Choroid plexus epithelial cell (primary cell): ENCODE data around the gene TOX2.

Experiments used
- DNase-seq: peaks from one replicate; pipeline ENCODE4 v3.0.0-alpha.2; 2010; ENCODE audit warnings: low read depth
- H3K4me3 ChIP-seq: 2 replicates; pipeline ENCODE4 v1.5.1; 2011; ENCODE audit warnings: low read depth, mild to moderate bottlenecking, control low read depth, low read length, moderate library complexity
- TF ChIP-seq, protein P1 (sequence below): conservative IDR thresholded peaks from 2 replicates; pipeline ENCODE4 v1.5.1; 2011; ENCODE audit warnings: low read depth, mild to moderate bottlenecking, control low read depth, inconsistent platforms, low read length, moderate library complexity

The TOX2 gene

DNA sequence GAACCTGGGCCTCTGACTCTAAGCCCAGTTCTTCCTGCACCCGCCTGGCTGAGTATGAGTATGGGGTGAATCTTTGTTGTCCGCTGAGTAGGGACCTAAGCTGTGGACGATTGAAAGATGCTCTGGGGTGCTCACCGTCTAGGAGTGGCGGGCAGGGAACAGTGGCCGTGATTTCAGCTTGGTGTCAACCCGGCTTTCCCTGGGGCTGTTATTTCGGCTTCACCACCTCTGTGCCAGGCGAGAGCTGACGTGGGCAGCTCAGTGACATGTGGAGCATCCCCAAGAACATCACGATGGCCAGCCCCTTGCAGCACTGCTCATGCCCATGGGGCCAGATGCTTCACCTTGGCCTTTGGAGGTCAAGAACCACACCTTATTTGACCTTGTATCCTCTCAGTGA lies 102.6 kb downstream of the TOX2 start:
- TF ChIP-seq, protein P1, sequence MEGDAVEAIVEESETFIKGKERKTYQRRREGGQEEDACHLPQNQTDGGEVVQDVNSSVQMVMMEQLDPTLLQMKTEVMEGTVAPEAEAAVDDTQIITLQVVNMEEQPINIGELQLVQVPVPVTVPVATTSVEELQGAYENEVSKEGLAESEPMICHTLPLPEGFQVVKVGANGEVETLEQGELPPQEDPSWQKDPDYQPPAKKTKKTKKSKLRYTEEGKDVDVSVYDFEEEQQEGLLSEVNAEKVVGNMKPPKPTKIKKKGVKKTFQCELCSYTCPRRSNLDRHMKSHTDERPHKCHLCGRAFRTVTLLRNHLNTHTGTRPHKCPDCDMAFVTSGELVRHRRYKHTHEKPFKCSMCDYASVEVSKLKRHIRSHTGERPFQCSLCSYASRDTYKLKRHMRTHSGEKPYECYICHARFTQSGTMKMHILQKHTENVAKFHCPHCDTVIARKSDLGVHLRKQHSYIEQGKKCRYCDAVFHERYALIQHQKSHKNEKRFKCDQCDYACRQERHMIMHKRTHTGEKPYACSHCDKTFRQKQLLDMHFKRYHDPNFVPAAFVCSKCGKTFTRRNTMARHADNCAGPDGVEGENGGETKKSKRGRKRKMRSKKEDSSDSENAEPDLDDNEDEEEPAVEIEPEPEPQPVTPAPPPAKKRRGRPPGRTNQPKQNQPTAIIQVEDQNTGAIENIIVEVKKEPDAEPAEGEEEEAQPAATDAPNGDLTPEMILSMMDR, result no peak
- no peak for DNase-seq
- H3K4me3 ChIP-seq, result no peak overlapping the region

DNA sequence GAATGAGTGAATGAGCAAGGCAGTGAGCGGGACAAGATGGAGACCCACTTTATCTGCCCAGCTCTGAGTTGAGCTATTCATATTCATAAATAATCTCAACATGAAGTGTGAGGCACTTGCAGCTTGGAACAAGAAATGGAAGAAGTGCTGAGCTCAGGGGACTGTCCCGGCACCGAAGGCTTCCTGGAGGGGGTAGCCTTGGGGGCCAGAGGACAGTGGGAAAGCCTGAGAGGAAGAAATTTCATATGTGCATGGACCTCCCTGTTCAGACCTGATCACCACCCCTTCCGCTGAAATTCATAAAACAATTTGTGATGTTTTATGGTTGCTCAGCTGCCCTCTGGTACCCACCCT lies 103.2 kb downstream of the TOX2 start:
- H3K4me3 ChIP-seq, result no peak overlapping the region
- DNase-seq, result no peak
- TF ChIP-seq, protein P1, result no peak

DNA sequence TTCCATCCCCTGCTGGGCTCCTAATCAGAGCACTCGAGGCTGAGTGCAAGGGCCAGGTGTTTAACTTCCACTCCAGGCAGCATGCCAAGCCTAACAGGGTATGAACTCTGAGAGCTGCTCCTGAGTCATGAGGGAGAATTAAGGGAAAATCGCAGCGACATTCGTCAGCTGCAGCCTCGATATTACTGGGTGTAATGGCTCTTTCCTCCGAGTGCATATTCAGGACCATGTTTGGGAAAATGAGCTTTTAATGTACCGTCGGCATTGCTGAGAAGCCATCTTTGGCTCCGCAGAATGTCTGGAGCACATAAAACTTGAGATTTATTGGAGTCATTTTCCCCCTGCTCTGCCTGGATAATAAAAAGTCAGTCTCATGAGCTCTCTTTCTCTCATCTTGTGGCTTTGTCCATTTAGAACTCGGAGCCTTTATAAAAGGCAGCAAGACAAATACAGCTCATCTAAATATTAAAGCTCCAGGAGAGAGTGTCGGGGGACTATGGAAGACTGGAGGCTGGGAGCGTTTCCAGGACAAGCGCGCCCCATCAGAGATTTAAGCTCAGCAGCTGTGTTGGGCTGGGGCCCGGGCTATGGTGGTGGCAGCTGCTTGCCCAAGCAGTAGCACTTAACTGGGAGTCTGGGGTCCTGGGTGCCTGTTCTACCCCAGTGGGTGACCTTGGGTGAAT lies 103.7 kb downstream of the TOX2 start:
- TF ChIP-seq, protein P1, result no peak
- no peak overlapping the region for H3K4me3 ChIP-seq
- peak; percentile 79 for DNase-seq

DNA sequence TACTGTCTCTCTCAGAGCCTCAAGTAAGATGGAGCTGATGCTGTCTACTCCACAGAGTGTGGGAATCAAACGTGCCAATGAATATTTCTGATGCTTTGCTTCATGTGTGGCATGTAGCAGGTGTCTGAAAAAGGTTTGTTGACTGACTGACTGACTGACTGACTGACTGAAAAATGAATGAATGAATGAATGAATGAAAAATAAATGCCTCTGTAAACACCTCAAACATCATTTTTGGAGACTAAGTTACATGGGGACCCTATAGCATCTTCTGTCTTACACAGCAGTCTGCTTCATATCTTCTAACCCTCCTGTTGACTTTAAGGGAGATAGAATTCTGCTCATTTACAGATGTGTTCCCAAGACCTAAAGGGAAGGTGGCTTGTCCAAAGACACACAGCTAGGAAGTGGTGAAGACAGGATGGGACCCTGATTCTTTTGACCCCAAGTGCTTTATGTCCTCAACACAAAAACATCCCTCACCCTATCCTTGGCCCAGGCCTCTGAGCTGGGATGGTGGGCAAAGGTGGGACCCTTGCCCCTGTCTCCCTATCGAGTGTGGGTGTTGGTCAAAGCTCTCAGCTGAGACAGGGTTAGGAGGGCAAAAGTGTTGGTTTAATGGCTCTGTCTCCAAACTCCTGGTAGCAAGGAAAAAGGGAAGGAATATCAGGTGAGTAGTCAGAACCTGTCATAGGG lies 104.4 kb downstream of the TOX2 start:
- no peak for DNase-seq
- H3K4me3 ChIP-seq, result no peak overlapping the region
- TF ChIP-seq, protein P1, result no peak

DNA sequence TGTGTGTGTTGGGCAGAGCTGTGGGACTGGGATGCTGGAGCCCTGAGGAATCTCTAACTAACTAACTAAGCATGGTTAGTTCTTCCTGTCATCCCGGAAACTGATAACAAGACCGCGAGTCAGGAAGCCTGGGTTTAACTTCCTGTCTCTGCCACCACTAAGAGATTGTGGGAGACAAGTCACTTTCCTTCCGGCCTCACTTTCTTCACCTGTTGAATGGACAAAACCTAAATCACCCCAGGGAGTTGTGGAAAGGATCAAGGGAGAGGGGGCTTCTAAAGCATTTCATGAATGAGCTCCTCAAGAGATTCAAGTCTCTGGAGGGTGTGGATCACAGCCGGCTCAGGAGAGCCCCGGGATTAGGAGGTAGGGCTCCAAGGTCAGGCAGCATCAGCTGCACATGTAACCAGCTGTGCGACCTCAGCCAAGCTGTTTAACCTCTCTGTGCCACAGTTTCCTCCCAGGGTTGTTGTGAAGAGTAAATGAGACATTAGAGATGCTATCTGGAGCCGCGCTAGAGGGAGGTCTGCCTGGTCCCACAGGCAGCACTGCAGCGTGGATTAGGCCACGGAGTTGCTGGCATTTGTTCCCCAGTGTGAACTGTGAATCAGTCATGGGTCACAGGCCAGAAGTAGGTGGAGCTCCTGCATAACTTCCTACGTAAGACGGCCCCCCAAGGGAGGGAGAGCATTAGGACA lies 105.1 kb downstream of the TOX2 start:
- TF ChIP-seq, protein P1, result no peak
- peak; percentile 52 for DNase-seq
- no peak overlapping the region for H3K4me3 ChIP-seq

DNA sequence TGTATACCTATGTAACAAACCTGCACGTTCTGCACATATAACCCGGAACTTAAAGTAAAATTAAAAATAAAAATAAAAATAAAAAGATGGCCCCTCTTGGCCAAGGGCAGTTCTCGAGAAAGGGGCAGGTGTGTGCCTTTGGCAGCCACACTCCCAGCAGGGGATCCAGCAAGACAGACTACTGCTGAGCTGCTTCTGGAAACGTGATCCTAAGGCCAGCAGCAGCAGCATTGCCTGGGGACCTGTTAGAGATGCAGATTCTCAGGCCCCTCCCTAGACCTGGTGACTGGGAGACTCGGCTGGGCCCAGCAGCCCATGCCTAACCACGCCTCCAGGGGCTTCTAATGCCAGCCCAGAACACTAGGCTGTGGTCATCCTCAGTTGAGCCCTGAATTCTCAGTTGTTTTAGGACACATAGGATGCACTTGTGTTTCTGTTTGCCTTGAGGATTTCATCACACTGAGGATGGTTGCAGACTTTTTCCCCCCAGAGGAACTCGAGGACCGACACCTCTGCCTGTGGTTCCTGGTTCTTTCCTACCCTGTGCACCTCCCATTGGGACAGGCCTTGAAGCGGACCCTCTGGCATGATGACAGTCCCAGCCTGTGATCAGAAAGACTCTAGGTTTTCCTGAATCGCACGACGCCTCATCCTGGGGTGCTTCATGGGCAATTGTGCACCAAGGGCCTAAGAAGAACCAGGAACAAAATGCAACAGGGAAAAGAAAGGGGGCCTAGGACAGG lies 105.9 kb downstream of the TOX2 start:
- TF ChIP-seq, protein P1, result no peak
- DNase-seq, result peak; percentile 13
- no peak overlapping the region for H3K4me3 ChIP-seq
